Measurements from ENCODE around the gene YEATS4. TPM values are rescaled to one million over a fixed set of nuclear protein-coding genes. Genes with fewer than 3 reads are reported as not detected.

The YEATS4 gene
- total RNA-seq, 4 donors from 2014 or later: 7.8 to 29.0 (median 14.3) TPM

DNA sequence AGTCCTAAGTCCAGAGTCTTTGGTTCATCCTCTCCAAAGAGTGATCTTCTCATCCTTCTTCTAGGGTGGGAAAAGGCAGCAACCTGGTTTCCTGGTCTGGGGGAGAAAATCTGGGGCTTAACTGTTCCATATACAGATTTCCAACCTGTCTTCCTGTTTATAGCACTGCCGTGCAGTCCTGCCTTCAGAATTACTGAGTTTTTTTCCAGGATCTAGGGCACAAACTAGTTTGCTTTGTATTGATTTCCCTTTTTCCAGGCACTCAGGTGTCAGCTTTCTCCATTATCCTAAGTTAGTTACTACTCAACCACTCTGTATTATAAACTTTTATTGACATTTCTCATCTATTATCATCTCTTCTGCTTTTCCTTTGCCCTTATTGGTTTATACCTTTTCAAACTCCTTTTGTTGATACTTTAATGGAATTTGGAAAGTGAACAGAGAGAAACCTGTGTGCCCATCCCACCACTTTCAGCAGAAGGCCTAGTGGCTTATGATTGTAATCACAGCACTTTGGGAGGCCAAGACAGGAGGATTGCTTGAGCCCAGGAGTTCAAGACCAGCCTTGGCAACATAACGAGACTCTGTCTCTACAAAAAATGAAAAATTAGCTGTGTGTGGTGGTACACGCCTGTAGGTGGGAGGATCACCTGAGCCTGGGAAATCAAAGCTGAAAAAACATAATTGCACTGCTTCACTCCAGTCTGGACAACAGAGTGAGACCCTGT is 15.5 kb upstream of the YEATS4 start:
- no peak for DNase-seq
- Histone ChIP-seq H3K4me3 (no peak overlapping the region), H3K27me3 (no peaks in the 10 kb centered on the region), H3K36me3 (no peaks in the 10 kb centered on the region), H3K27ac (no peak overlapping the region), H3K9me3 (no peaks in the 10 kb centered on the region), H3K4me1 (no peaks in the 10 kb centered on the region)
- TF ChIP-seq, protein P1, sequence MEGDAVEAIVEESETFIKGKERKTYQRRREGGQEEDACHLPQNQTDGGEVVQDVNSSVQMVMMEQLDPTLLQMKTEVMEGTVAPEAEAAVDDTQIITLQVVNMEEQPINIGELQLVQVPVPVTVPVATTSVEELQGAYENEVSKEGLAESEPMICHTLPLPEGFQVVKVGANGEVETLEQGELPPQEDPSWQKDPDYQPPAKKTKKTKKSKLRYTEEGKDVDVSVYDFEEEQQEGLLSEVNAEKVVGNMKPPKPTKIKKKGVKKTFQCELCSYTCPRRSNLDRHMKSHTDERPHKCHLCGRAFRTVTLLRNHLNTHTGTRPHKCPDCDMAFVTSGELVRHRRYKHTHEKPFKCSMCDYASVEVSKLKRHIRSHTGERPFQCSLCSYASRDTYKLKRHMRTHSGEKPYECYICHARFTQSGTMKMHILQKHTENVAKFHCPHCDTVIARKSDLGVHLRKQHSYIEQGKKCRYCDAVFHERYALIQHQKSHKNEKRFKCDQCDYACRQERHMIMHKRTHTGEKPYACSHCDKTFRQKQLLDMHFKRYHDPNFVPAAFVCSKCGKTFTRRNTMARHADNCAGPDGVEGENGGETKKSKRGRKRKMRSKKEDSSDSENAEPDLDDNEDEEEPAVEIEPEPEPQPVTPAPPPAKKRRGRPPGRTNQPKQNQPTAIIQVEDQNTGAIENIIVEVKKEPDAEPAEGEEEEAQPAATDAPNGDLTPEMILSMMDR (IDR thresholded peaks at IDR 0.05): no peak
- TF ChIP-seq POLR2A (IDR thresholded peaks at IDR 0.05): no peak

- H3K27ac ChIP-seq: no peak overlapping the region
- DNase-seq: no peak
- no peak overlapping the region for H3K4me3 ChIP-seq
- no peaks in the 10 kb centered on the region for H3K9me3 ChIP-seq
- H3K4me1 ChIP-seq: no peaks in the 10 kb centered on the region
- H3K27me3 ChIP-seq: no peaks in the 10 kb centered on the region
- H3K36me3 ChIP-seq: no peaks in the 10 kb centered on the region
- TF ChIP-seq, protein P1 (IDR thresholded peaks at IDR 0.05): no peak
- no peak for TF ChIP-seq POLR2A (IDR thresholded peaks at IDR 0.05)
Measured at GRCh38 chr12:69345077-69345476, 14.5 kb upstream of the YEATS4 start.

- DNase-seq: no peak
- H3K27ac ChIP-seq: no peak overlapping the region
- H3K9me3 ChIP-seq: no peaks in the 10 kb centered on the region
- H3K27me3 ChIP-seq: no peaks in the 10 kb centered on the region
- TF ChIP-seq, protein P1 (IDR thresholded peaks at IDR 0.05): no peak
- TF ChIP-seq POLR2A (IDR thresholded peaks at IDR 0.05): no peak
- no peak overlapping the region for H3K4me3 ChIP-seq
- no peaks in the 10 kb centered on the region for H3K36me3 ChIP-seq
- no peaks in the 10 kb centered on the region for H3K4me1 ChIP-seq
Measured at GRCh38 chr12:69345742-69346141, 13.8 kb upstream of the YEATS4 start.

DNA sequence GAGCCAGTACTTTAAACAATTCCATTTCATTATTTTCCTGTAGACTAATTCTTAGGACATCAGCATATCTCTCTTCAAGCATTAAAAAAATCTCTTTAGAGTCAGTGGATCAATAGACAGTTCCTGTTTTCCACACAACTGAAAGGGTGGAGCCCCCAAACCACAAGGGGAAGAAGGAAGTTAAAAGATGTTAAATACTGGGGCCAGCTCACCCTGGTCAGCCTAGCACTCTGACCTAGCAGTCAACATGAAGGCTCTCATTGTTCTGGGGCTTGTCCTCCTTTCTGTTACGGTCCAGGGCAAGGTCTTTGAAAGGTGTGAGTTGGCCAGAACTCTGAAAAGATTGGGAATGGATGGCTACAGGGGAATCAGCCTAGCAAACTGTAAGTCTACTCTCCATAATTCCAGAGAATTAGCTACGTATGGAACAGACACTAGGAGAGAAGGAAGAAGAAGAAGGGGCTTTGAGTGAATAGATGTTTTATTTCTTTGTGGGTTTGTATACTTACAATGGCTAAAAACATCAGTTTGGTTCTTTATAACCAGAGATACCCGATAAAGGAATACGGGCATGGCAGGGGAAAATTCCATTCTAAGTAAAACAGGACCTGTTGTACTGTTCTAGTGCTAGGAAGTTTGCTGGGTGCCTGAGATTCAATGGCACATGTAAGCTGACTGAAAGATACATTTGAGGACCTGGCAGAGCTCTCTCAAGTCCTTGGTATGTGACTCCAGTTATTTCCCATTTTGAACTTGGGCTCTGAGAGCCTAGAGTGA is 11.2 kb upstream of the YEATS4 start, which contains the start of gene LYZ:
Gene LYZ, plus strand, starts transcription at position 220 of the 777 bp plus-strand sequence. Its CDS starts 28 bp downstream, at position 248.
- peak in 1 of 2 donors; percentile 25 for TF ChIP-seq POLR2A (IDR thresholded peaks at IDR 0.05)
- TF ChIP-seq, protein P1 (IDR thresholded peaks at IDR 0.05): no peak
- H3K36me3 ChIP-seq: no peaks in the 10 kb centered on the region
- H3K27ac ChIP-seq: no peak within 1 kb of the TSS
- peak within 1 kb of the TSS in 1 of 4 donors; percentile 8 for H3K4me3 ChIP-seq
- no peak for DNase-seq
- H3K9me3 ChIP-seq: no peaks in the 10 kb centered on the region
- no peaks in the 10 kb centered on the region for H3K27me3 ChIP-seq
- H3K4me1 ChIP-seq: no peaks in the 10 kb centered on the region

GRCh38 chr12:69350002-69350626 is 9.4 kb upstream of the YEATS4 start:
- Histone ChIP-seq H3K4me1 (no peaks in the 10 kb centered on the region), H3K27me3 (no peaks in the 10 kb centered on the region), H3K27ac (no peak overlapping the region), H3K4me3 (no peak overlapping the region), H3K36me3 (no peaks in the 10 kb centered on the region), H3K9me3 (no peaks in the 10 kb centered on the region)
- DNase-seq: no peak
- TF ChIP-seq POLR2A (IDR thresholded peaks at IDR 0.05): no peak
- TF ChIP-seq, protein P1 (IDR thresholded peaks at IDR 0.05): no peak
